HFFc6 (cell line): ENCODE results near the gene BRINP3. TPM values are rescaled to one million over a fixed set of nuclear protein-coding genes. Genes with fewer than 3 reads are reported as not detected.
A peak's percentile ranks its signal among the peaks of the same experiment; 100 is the strongest.
"Not testable (repeated sequence)": the region's sequence is repeated elsewhere in the genome, so short reads cannot be mapped to it uniquely, and the experiment has no call there.

Experiments used
- DNase-seq: peaks from one replicate; pipeline ENCODE4 v3.0.0-alpha.2; 2018
- H3K27ac Mint-ChIP-seq: 2 replicates; pipeline ENCODE4 v1.8.0; 2020; ENCODE audit warnings: mild to moderate bottlenecking, mixed read lengths
- H3K27me3 Mint-ChIP-seq: 2 replicates; pipeline ENCODE4 v1.8.0; 2021; ENCODE audit warnings: mild to moderate bottlenecking, moderate library complexity, mixed read lengths; ENCODE audit not compliant: insufficient read depth
- H3K36me3 Mint-ChIP-seq: 2 replicates; pipeline ENCODE4 v1.8.0; 2021; ENCODE audit warnings: low read depth, mixed read lengths
- H3K4me1 Mint-ChIP-seq: 2 replicates; pipeline ENCODE4 v1.8.0; 2020; ENCODE audit warnings: low read depth, mixed read lengths
- H3K4me3 Mint-ChIP-seq: 2 replicates; pipeline ENCODE4 v1.8.0; 2020; ENCODE audit warnings: mild to moderate bottlenecking, moderate library complexity, mixed read lengths
- H3K9me3 Mint-ChIP-seq: 2 replicates; pipeline ENCODE4 v1.8.0; 2020; ENCODE audit warnings: mild to moderate bottlenecking, mixed read lengths
- long read RNA-seq: library from polyadenylated mRNA; unstranded; transcript quantifications from one replicate; pipeline ENCODE4 v2.0.0, GENCODE V29; 2019
- total RNA-seq, 6 experiments: library from RNA; stranded (reverse); fragmentation: NEBNext Ultra II Directional; extraction: Animal tissue kit (Norgen Biotek cat#: 25700); gene quantifications; 2 replicates in 1 of 6; 3 replicates in 5 of 6; pipeline ENCODE4 v1.2.3, GENCODE V29; 2021
- TF ChIP-seq, protein P1 (sequence below): fragments of 200-600 bp; sonication (generic); IDR thresholded peaks from 2 replicates; pipeline ENCODE4 v1.5.0; 2021; ENCODE audit warnings: antibody characterized with exemption, mild to moderate bottlenecking

BRINP3 gene
- total RNA-seq: not detected
- long read RNA-seq: 0 reads

DNA sequence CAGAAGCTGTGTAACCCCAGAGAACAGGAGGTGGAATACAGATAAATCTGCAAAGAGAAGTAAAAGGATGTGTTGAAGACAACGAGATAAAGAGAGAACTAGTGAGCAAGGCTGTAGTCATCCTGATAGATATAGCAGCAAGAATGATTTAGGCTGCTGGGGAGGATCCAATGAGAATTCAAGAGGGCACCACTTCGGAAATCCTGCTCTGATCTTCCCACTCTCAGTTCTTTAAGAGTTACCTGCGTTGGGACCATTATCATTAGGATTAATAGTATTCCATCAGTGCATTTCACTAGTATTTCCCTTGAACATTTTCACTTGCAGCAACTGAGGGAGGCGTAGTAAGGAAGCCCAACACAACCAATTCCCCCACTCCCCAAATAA is at the start of gene BRINP3:
Gene BRINP3, minus strand, starts transcription at position 103 of the 387 bp plus-strand sequence.
- Mint-ChIP-seq H3K27ac (no peak within 1 kb of the TSS), H3K4me1 (no peaks in the 10 kb centered on the region; the same call in 1 of the 2 replicates), H3K36me3 (no peaks in the 10 kb centered on the region), H3K4me3 (peak within 1 kb of the TSS; percentile 82), H3K27me3 (peaks cover 8% of the 10 kb centered on the region), H3K9me3 (peaks cover 3% of the 10 kb centered on the region; the same call in 1 of the 2 replicates)
- TF ChIP-seq, protein P1, sequence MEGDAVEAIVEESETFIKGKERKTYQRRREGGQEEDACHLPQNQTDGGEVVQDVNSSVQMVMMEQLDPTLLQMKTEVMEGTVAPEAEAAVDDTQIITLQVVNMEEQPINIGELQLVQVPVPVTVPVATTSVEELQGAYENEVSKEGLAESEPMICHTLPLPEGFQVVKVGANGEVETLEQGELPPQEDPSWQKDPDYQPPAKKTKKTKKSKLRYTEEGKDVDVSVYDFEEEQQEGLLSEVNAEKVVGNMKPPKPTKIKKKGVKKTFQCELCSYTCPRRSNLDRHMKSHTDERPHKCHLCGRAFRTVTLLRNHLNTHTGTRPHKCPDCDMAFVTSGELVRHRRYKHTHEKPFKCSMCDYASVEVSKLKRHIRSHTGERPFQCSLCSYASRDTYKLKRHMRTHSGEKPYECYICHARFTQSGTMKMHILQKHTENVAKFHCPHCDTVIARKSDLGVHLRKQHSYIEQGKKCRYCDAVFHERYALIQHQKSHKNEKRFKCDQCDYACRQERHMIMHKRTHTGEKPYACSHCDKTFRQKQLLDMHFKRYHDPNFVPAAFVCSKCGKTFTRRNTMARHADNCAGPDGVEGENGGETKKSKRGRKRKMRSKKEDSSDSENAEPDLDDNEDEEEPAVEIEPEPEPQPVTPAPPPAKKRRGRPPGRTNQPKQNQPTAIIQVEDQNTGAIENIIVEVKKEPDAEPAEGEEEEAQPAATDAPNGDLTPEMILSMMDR: no peak
- DNase-seq: no peak

DNA sequence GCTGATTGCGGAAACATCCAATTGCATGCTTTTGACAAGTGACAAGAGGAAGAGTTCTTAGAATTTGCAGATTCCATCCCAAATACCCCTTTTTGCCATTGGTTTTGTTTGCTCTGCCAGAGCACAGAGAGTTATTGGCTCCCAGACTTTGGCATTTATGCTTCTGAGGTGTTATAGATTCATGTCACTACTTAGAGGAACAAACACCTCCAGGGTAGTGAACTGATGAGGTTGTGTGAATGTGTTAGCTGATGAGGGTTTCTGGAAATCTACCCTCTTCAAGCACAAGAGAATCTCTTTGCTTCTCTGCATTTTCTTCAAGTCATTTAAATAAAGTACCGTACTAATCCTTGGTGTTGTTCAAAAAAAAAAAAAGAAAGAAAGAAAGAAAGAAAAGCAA is 33.9 kb upstream of the BRINP3 start:
- TF ChIP-seq, protein P1: no peak
- Mint-ChIP-seq H3K27me3 (no peaks in the 10 kb centered on the region), H3K9me3 (peaks cover 18% of the 10 kb centered on the region), H3K27ac (no peak overlapping the region), H3K4me3 (no peak overlapping the region), H3K36me3 (no peaks in the 10 kb centered on the region), H3K4me1 (no peaks in the 10 kb centered on the region)
- no peak for DNase-seq

- Mint-ChIP-seq H3K4me1 (no peaks in the 10 kb centered on the region), H3K9me3 (peaks cover 25% of the 10 kb centered on the region), H3K4me3 (no peak overlapping the region), H3K27me3 (no peaks in the 10 kb centered on the region), H3K27ac (no peak overlapping the region), H3K36me3 (no peaks in the 10 kb centered on the region; the same call in 1 of the 2 replicates)
- TF ChIP-seq, protein P1: no peak
- no peak for DNase-seq
These were observed 29.7 kb upstream of the BRINP3 start for GRCh38 chr1:190507357-190507756.

- not testable (repeated sequence) for H3K27ac Mint-ChIP-seq, H3K36me3 Mint-ChIP-seq, H3K27me3 Mint-ChIP-seq, H3K4me1 Mint-ChIP-seq, H3K4me3 Mint-ChIP-seq, DNase-seq
- H3K9me3 Mint-ChIP-seq: peaks cover 18% of the 10 kb centered on the region
These were observed 26.9 kb upstream of the BRINP3 start for GRCh38 chr1:190504539-190504938.

- no peak overlapping the region for H3K27ac Mint-ChIP-seq
- peaks cover 18% of the 10 kb centered on the region for H3K9me3 Mint-ChIP-seq
- TF ChIP-seq, protein P1: no peak
- H3K4me1 Mint-ChIP-seq: no peaks in the 10 kb centered on the region
- no peak overlapping the region for H3K4me3 Mint-ChIP-seq
- H3K36me3 Mint-ChIP-seq: peaks cover 4% of the 10 kb centered on the region; the same call in 1 of the 2 replicates
- DNase-seq: no peak
- H3K27me3 Mint-ChIP-seq: no peaks in the 10 kb centered on the region
These were observed 19.9 kb upstream of the BRINP3 start for GRCh38 chr1:190497565-190497964.

DNA sequence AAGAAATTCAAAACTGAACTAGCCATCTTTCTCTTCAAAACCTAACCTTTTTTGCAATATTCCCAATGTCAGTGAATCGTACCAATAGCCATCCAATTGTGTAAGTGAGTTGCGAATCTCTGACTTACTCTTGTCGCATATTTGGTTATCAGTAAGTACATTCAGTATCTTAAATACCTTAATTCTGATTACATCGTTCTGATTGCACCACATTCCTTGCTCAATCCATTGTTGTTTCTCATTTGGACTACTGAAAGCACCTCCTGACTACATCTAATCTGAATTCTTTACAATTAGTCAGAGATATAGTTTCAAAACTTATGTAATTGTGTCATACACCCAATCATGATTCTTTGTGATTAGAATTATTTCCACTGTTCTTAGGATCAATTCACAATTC is 16.8 kb upstream of the BRINP3 start:
- H3K4me3 Mint-ChIP-seq: no peak overlapping the region
- TF ChIP-seq, protein P1: no peak
- no peak overlapping the region for H3K27ac Mint-ChIP-seq
- DNase-seq: no peak
- no peaks in the 10 kb centered on the region for H3K27me3 Mint-ChIP-seq
- peaks cover 24% of the 10 kb centered on the region for H3K9me3 Mint-ChIP-seq
- H3K36me3 Mint-ChIP-seq: peaks cover 4% of the 10 kb centered on the region; the same call in 1 of the 2 replicates
- no peaks in the 10 kb centered on the region for H3K4me1 Mint-ChIP-seq
